Left ventricle myocardium inferior (tissue), 1 donor: ENCODE measurements around the gene CCDC154. TPM values are rescaled to one million over a fixed set of nuclear protein-coding genes. Genes with fewer than 3 reads are reported as not detected.

Source experiments
- DNase-seq: peaks from one replicate; pipeline ENCODE4 v3.0.0-alpha.2; 2020
- H3K27ac ChIP-seq: fragments of 200-600 bp; replicated peaks from 2 replicates; pipeline ENCODE4 v1.8.0; 2021
- H3K27me3 ChIP-seq: fragments of 200-600 bp; 2 replicates; pipeline ENCODE4 v1.8.0; 2021; ENCODE audit warnings: low read depth
- H3K36me3 ChIP-seq: fragments of 200-600 bp; 2 replicates; pipeline ENCODE4 v1.8.0; 2021
- H3K4me1 ChIP-seq: fragments of 200-600 bp; 2 replicates; pipeline ENCODE4 v1.8.0; 2021
- H3K4me3 ChIP-seq: fragments of 200-600 bp; 2 replicates; pipeline ENCODE4 v1.8.0; 2021; ENCODE audit warnings: mild to moderate bottlenecking, moderate library complexity
- H3K9me3 ChIP-seq: fragments of 200-600 bp; replicated peaks from 2 replicates; pipeline ENCODE4 v1.8.0; 2021
- intact Hi-C: fragments of 100-400 bp; cut with micrococcal nuclease; formaldehyde crosslinking; loops from one replicate; pipeline ENCODE4 v1.11.0; 2022
- total RNA-seq: library from RNA; stranded (reverse); fragmentation: NEBNext Ultra II Directional; extraction: Animal tissue kit (Norgen Biotek cat#: 25700); gene quantifications from one replicate; pipeline ENCODE4 v1.2.1, GENCODE V29; 2021
- TF ChIP-seq, protein P1 (sequence below): fragments of 200-600 bp; IDR thresholded peaks from 2 replicates; pipeline ENCODE4 v1.8.0; 2021; ENCODE audit warnings: antibody characterized with exemption, mild to moderate bottlenecking, borderline replicate concordance
- donor health status: DM: no; HTN: yes; CAD: no; lungs with severe emphysema.

CCDC154 gene
- total RNA-seq, 1 donor from 2014 or later = 1.3 TPM

DNA sequence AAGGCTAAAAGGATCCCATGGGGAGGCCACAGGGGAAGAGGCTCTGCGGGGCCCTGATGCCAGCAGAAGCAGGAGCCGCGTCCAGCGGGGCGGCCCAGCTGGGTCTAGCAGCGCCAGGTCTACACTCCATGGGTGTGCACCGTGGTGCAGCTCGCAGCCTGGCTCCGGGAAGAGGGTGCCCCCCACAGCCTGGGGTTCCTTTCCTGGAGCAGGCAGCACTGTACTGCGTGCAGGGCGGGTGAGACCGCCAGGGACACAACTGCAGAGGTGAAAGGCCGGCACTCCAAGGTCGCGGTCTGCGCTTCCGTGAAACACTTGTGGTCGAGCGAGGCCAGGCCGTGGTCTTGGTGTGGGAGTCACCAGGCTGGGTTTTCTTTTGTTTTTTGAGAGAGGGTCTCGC, 6.5 kb upstream of the CCDC154 start:
- DNase-seq = no peak
- Histone ChIP-seq H3K36me3 (peaks cover 100% of the 10 kb centered on the region), H3K27me3 (no peaks in the 10 kb centered on the region), H3K27ac (no peak overlapping the region), H3K9me3 (no peaks in the 10 kb centered on the region), H3K4me3 (no peak overlapping the region), H3K4me1 (no peaks in the 10 kb centered on the region)
- TF ChIP-seq, protein P1, sequence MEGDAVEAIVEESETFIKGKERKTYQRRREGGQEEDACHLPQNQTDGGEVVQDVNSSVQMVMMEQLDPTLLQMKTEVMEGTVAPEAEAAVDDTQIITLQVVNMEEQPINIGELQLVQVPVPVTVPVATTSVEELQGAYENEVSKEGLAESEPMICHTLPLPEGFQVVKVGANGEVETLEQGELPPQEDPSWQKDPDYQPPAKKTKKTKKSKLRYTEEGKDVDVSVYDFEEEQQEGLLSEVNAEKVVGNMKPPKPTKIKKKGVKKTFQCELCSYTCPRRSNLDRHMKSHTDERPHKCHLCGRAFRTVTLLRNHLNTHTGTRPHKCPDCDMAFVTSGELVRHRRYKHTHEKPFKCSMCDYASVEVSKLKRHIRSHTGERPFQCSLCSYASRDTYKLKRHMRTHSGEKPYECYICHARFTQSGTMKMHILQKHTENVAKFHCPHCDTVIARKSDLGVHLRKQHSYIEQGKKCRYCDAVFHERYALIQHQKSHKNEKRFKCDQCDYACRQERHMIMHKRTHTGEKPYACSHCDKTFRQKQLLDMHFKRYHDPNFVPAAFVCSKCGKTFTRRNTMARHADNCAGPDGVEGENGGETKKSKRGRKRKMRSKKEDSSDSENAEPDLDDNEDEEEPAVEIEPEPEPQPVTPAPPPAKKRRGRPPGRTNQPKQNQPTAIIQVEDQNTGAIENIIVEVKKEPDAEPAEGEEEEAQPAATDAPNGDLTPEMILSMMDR = no peak
- intact Hi-C loops = no loop called here

DNA sequence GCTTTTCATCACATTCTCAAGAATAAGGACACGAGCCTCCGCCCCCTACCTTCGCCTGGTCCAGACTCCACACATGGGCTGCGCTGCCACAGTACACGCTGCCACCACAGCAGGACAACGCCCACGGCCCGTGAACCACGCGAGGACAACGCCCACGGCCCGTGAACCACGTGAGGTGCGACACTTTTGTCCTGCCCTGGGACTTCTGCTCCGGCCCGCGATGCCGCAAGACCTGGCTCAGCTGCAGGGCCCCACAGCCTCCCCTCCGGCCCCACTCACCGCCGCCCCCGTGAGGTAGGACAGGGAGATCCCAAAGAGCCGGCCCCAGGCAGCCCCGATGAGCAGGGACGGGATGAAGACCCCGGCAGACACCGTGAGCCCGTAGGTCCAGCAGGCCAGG, 5.9 kb upstream of the CCDC154 start:
- Histone ChIP-seq H3K9me3 (no peaks in the 10 kb centered on the region), H3K4me3 (no peak overlapping the region), H3K36me3 (peaks cover 100% of the 10 kb centered on the region), H3K4me1 (no peaks in the 10 kb centered on the region), H3K27me3 (no peaks in the 10 kb centered on the region), H3K27ac (no peak overlapping the region)
- no peak for DNase-seq
- intact Hi-C loops = no loop called here
- TF ChIP-seq, protein P1 = no peak

DNA sequence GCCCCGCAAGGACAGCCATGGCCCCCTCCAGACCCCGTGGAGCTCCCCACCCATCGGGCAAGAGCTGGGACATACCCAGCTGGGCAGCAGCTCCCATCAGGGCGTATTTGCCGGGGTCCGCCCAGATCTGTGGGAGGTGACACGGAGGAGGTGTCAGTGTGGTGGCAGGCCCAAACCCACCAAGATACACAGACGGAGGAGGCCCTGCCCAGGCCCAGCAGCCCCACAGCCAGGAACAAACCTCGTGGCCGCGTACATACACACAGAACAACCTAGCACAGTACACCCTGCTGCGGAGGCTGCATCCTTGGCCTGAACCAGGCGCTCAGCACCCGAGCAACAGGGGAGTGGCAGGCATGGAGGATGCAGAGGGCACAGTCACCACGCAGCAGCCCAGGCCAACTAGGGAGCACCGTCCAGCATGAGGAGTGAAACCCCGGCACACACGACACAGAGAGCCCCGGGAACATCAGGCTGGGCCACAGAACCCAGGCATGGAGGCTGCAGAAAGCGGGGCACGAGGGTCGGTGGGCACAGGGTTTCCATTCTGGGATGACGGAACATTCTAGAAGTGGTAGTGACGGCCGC, 4.9 kb upstream of the CCDC154 start:
- Histone ChIP-seq H3K4me1 (no peaks in the 10 kb centered on the region), H3K9me3 (no peaks in the 10 kb centered on the region), H3K27me3 (no peaks in the 10 kb centered on the region), H3K4me3 (no peak overlapping the region), H3K36me3 (peaks cover 91% of the 10 kb centered on the region), H3K27ac (no peak overlapping the region)
- intact Hi-C loops = no loop called here
- TF ChIP-seq, protein P1 = no peak
- DNase-seq = no peak

DNA sequence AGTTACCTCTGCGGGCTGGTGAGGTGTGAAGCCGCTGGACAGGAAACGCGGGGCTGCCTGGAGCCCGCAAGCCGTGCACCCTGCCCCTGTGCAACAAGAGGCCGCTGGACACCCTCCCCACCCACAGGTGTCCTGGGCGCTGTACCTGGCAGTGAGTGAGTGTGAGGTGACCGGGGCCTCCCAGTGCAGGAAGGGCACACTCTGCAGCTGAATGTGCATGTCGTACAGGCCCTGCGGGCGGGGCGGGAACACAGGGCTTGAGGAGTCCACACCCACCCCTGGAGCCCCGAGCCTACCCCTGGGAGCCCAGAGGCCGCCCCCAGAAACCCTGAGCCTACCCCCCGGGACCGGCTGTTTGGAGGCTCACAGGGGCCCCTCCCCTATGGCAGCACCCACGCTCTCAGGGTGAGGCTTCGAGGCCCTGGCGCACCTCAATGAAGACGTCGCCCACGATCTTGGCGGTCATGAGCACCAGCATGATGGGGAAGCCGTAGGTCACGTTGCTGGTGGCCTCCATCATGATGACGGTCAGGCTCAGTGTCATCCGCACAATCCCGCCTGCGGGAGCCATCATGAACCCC, 4.3 kb upstream of the CCDC154 start:
- Histone ChIP-seq H3K4me3 (no peak overlapping the region), H3K27ac (no peak overlapping the region), H3K9me3 (no peaks in the 10 kb centered on the region), H3K27me3 (no peaks in the 10 kb centered on the region), H3K4me1 (no peaks in the 10 kb centered on the region), H3K36me3 (peaks cover 85% of the 10 kb centered on the region)
- intact Hi-C loops = no loop called here
- TF ChIP-seq, protein P1 = no peak
- no peak for DNase-seq

- TF ChIP-seq, protein P1 = no peak
- H3K9me3 ChIP-seq = no peaks in the 10 kb centered on the region
- H3K4me1 ChIP-seq = no peaks in the 10 kb centered on the region
- H3K36me3 ChIP-seq = peaks cover 78% of the 10 kb centered on the region
- no peak overlapping the region for H3K4me3 ChIP-seq
- intact Hi-C loops = no loop called here
- H3K27ac ChIP-seq = no peak overlapping the region
- H3K27me3 ChIP-seq = no peaks in the 10 kb centered on the region
- no peak for DNase-seq
These were observed 3.6 kb upstream of the CCDC154 start for GRCh38 chr16:1447965-1448364.
